ENCODE measurements around the gene GABRG2.
"Not testable (repeated sequence)": the region's sequence is repeated elsewhere in the genome, so short reads cannot be mapped to it uniquely, and the experiment has no call there.

The GABRG2 gene

DNA sequence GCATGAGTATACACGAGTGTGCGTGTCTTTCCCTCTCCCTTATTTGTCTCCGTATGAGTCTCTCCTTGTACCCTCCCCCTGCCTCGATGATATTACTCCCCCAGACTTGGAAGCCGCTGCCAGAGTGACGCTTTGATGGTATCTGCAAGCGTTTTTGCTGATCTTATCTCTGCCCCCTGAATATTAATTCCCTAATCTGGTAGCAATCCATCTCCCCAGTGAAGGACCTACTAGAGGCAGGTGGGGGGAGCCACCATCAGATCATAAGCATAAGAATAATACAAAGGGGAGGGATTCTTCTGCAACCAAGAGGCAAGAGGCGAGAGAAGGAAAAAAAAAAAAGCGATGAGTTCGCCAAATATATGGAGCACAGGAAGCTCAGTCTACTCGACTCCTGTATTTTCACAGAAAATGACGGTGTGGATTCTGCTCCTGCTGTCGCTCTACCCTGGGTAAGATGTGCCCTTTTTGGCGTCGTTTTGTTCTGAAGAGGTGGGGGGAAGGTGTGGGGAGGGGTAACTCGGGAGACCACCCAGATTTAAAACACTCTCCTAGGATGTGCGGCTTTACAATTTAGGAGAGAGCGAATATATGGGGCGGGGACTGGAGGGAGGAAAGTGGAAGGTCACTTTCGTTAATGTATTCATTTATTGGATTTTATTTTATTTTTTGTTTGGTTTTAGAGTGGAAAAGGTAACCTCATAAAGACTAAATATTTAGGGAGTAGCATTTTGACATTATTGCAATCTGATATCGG lies at the start of gene GABRG2:
GABRG2 (plus strand) TSS at position 119 of the 757 bp plus-strand sequence; CDS start at position 346, 227 bp downstream.
- no peak for DNase-seq (ENCODE audit: low spot score)

DNA sequence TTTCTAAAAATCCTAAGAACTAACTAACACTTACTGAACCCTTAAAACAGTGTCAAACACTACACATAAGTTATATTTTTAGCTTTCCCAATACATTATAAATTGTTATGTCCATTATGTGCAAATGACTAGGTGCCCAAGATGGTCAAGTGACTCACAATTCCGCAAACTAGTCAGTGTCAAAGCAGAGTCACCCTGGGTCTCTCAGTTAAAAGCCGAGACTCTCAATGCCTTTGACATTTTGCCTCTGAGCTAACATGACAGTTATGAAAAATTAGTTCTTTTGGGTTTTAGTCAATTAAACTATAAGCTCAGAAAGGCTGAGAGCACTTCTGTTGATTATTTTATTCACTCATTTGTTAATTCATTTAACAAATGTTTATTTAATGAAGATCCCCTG lies 42.3 kb upstream of the GABRG2 start:
- DNase-seq (ENCODE audit: low spot score): no peak

DNA sequence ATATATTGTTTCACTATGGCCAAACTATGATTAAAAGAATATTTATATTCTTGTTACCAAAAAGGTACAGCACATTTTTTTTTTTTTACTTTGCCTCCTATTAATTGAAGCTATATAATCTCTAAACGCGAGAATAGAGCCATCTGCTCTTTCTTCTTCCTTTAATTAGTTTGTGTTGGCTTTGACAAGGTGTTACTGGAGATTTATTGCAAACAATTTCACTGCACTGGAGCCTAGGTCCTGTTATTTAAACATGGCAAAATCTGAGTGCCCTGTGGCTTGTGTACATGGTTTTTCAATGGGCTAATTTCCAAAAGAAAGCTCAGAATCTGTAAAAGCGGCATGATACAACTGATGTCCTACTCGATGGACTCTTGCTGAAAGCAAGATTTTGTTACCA lies 40.8 kb upstream of the GABRG2 start:
- no peak for DNase-seq (ENCODE audit: low spot score)

DNA sequence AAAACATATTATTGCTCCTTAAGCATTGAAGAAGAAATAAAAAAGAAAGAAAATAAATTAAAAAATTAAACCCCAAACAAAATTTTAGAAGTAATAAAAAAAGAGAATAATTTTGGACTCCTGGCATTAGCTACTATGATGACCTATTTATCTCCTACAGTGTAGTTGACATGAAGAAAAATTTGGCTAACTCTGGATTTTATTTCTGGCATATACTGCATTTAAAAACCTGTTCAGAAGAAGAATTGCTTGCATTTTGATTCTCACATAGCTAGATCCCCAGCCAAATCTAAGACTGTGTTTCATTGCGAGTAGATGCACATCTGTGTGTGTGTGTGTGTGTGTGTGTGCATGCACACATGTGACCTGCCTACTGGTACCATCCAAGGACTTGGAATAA lies 30.1 kb upstream of the GABRG2 start:
- no peak for DNase-seq (ENCODE audit: low spot score)

DNA sequence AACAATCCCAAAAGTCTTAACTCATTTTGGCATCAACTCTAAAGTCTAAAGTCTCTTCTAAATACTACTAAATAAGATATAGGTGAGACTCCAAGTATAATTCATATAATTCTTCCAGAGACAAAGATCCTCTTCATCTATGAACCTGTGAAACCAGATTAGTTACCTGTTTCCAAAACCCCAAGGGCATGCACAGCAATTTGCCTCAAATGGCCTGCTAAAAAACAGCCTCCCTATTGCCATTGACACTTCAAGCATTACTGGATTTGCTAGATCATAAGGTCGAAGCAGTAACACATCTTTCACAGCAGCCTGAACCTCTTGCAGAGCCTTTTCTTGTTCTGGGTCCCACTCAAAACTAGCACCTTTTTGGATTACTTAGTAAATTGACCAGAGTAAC lies 20.3 kb upstream of the GABRG2 start:
- DNase-seq (ENCODE audit: low spot score): no peak

DNA sequence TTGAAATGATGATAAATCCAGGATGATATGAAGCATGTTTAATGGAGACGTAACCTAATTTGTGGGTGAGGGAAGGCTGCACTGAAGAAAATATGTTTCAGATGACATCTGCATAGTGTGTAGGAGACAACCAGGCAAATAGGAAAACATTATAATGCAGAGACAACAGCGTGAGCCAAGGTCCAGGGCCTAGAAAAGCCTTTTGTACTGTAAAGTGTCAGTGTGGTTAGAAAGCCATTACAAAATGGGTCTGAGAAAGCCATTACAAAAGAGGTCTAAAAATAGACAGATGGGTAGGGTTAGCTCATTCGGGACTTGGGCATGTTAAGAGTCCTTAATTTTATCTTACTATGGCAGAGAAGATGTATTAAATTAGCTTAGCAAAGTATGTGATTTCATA lies 14.9 kb upstream of the GABRG2 start:
- DNase-seq (ENCODE audit: low spot score): no peak

DNA sequence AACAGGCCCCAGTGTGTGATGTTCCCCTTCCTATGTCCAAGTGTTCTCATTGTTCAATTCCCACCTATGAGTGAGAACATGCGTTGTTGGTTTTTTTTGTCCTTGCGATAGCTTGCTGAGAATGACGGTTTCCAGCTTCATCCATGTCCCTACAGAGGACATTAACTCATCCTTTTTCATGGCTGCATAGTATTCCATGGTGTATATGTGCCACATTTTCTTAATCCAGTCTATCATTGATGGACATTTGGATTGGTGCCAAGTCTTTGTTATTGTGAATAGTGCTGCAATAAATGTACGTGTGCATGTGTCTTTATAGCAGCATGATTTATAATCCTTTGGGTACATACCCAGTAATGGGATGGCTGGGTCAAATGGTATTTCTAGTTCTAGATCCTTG lies 12.5 kb upstream of the GABRG2 start:
- DNase-seq (ENCODE audit: low spot score): not testable (repeated sequence)

- no peak for DNase-seq (ENCODE audit: low spot score)
These were observed 411 bp upstream of the GABRG2 start for GRCh38 chr5:162067162-162067561.

DNA sequence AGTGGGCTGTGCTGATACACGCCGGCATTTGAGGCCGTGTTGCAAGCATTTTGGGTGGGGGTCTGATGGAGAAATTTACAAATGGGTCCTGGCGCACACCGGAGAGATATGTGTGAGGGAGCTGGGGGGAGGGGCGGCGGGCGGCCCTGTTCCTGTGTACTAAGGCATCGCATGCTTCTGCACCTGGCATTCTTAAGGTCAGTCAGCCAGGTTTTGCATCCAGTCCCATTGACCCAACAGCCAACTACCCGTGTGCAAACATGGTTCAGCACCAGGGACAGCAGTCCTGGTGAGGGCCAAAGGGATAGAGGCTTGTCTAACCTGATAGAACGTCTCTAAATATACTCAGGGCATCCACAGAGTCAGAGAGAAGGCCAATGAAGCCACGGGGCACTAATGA lies 839 bp downstream of the GABRG2 start:
- no peak for DNase-seq (ENCODE audit: low spot score)

GRCh38 chr5:162068936-162069335 lies 1.4 kb downstream of the GABRG2 start:
- no peak for DNase-seq (ENCODE audit: low spot score)

DNA sequence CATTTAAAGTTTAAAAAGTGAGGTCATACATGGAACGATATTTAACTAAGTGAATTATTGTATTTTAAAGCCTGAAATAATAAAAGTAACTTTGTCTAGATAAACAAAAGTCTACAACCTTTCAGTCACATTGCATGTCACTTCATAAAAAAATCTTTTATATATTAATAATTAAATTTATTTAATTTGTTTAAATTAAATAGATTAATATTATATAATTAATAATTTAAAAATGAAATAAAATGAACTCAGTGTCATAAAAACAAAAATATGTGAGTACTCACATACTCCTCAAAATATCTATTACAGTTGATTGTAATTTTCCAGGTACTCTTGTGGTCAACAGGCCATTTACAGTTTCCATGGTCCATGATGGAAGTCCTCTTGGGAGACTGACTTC lies 11.2 kb downstream of the GABRG2 start:
- no peak for DNase-seq (ENCODE audit: low spot score)

- DNase-seq (ENCODE audit: low spot score): no peak
These were observed 23.8 kb downstream of the GABRG2 start for GRCh38 chr5:162091336-162091735.

DNA sequence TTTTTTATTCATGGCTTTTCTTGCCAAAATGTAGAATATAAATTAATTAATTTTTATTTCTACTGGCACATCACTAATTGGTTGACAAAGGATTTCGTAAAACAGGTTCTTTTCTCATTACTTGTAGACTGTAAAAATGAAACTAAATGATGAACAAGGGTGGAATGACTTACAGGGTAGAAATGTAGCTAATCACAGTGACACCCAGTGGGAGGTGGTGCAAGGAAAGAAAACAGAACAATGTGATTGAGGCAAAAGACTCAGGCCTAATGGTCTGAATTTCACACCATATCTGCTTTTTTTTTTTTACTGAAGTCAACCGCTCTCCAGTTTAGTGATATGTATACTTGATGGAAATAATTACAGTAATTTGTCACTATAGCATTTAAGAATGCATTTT lies 28.9 kb downstream of the GABRG2 start:
- DNase-seq (ENCODE audit: low spot score): no peak

DNA sequence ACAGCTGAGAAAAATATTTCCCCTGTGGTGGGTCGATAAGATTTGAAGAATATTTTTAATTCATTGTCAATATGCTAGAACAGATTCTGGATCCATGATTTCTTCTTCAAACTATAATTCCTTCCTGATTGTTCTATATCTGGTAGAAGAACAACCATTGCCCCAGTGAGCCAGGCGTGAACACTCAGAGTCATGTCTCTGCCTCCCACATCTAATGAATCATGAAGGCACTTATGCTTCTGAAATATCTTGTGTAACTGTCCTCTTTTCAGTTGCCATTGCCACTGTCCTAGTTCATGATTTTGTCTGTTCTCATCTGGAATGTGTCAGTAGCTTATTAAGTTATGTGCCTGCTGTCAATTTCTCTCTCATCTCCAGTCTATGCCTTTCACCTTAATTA lies 40.0 kb downstream of the GABRG2 start:
- no peak for DNase-seq (ENCODE audit: low spot score)

DNA sequence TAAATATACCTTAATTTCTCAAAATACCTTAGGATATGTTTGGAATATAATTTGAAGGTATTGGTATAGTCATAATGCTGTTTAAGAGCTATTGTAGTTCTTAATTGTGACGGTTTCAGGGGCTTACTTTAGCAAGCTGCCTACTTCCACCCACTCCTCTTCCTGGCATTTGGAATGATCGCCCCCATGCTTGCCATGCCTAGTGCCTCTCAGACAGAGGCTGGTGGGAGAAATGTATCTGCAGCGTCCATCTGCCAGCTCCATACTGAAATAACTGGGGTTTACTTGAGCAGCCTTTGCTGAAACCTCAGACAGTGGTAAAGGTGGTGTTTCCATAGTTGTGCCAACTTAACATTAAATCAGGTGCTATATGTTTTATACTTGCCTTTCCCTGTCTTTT lies 52.2 kb downstream of the GABRG2 start:
- DNase-seq (ENCODE audit: low spot score): no peak

GRCh38 chr5:162128117-162128516 lies 60.5 kb downstream of the GABRG2 start:
- no peak for DNase-seq (ENCODE audit: low spot score)

DNA sequence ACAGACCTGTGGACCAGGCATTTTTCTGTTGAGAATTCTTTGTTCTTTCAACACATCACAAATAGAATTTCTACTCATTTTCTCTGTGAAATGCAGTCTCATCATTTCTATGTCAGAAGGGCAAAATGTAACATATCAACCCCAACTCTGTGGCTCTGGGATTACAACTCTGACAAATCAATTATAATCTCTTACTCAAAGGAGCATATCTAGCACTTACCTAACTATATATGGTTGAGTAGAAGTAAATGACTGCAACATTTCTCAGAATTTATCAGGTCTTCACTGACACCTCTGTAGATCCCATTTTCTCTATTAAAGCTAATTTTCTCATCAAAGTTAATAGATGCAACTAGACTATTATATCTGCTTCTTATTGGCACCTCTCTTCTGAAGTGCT lies 64.8 kb downstream of the GABRG2 start:
- no peak for DNase-seq (ENCODE audit: low spot score)

DNA sequence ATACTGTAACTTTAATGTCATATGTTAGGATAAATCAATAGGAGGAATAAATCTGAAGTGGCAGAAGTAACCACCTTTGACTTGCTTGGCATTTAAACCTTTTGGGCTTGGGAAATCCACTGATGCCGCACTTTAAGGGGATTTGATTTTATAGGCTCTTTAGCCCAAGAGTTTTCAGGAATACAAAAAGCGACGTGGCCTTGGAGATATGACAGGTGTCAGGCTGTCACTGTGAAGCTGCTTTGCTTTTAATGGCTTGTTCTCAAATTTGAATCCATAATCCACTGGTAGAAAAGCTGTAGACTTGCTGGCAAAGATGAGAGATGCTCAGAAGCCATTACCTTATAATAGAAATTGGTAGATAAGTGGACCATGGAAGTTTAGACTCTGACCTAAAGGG lies 71.6 kb downstream of the GABRG2 start:
- DNase-seq (ENCODE audit: low spot score): no peak

DNA sequence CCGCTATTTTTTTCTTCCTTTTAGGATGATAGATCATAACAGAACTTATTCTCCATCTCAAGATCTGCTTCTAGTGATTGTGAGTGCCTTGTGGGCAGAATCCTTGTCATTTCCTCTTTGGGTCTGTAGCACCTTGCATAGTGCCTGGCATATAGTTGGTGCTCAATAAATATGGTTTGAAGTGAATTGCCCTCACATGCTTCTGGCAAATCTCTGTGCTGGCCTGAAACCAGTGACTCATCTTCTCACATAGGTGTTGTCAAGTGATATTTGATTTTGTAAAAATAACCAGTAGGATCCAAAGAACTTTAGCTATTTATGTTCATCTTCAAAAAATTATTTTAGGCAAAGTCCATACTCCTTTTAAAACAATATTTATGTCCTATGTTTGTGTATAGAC lies 86.7 kb downstream of the GABRG2 start:
- no peak for DNase-seq (ENCODE audit: low spot score)

DNA sequence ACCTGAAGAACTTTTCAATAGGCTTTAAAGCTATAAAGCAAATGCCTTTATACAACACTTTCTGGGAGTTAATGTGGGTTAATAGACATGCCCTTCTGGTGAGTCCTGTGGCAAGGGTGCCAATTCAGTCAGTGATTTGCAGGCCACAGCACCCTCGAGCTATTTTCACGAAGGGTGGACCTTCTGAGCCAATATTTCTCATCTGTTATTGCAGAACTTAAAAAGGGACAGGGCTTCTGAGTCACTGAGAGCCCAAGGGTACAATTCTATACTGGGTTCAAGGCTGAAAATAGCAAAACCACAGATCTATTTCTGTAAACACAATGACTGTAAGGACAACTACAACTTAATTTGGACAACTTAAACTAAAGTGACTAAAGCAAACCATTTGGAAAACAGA lies 92.8 kb downstream of the GABRG2 start:
- no peak for DNase-seq (ENCODE audit: low spot score)

DNA sequence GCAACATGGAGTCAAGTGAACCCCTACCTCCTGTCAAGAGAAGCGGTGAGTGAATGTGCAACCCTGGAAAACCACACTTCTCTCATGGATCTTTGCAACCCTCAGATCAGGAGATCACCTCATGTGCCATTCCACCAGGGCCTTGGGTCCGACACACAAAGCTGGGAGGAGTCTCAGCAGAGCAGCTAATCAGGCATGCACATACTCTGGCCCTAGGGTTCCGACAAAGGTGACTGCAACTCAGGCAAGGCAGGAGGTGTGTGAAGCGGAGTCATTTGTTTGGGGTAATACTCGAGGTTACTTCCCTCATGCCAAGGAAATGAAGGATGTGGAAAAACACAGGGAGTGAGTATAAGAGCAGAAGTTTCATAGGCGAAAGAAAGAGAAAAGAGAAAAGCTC lies 96.1 kb downstream of the GABRG2 start:
- DNase-seq (ENCODE audit: low spot score): no peak

DNA sequence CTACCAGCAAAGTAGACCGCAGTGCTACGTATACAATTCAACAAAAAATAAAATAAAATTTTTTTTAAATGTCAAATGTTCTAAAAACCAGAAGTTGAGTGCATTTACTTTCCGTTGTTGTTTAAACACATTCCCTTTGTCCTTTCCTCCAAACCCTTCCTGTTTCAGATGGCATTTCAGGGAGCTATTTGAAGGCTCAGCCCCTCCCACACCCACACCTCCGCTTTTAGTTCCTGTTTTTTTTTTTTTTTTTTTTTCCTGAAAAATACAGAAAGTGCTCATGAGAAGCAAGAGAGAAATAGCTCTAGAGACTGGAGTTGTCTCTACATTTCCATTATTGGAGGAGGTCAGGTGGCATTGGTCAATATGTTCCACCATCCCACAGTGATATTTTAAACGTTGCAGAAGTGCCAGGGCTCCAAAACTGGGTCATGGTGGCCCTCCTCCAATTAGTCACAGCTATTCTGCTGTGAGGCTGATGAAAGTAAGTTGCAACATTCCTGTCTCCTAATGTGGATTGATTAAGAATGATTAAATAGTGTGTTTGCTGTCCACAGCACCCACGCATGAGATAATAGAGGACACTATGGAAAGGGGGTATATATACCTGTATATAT lies 106.9 kb downstream of the GABRG2 start:
- no peak for DNase-seq (ENCODE audit: low spot score)

GRCh38 chr5:162187371-162187770 lies 119.8 kb downstream of the GABRG2 start:
- DNase-seq (ENCODE audit: low spot score): no peak

DNA sequence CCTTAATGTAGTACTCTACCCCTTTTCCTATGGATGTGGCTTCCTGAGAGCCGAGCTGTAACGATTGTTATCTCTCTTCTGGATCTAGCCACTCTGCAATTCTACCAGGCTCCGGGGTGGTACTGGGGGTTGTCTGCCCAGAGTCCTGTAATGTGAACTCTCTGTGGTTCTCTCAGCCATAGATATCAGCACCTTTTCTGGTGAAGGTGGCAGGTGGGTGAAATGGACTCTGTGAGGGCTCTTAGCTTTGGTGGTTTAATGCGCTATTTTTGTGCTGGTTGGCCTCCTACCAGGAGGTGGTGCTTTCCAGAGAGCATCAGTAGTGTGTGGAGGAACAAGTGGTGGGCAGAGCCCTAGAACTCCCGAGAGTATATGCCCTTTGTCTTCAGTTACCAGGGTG lies 122.1 kb downstream of the GABRG2 start:
- no peak for DNase-seq (ENCODE audit: low spot score)

Data from CD4-positive, alpha-beta T cell treated with Interleukin-2 at 100 ng/mL for 4 hours (primary cell).